HG02759 (cell line): ENCODE results near the gene CHSY1.

Experiments
- ATAC-seq: cut with Tn5 transposase; IDR thresholded peaks from one replicate; pipeline ENCODE4 v1.9.1; 2021; ENCODE audit warnings: mild to moderate bottlenecking, moderate library complexity; ENCODE audit not compliant: unreplicated experiment

CHSY1 gene

DNA sequence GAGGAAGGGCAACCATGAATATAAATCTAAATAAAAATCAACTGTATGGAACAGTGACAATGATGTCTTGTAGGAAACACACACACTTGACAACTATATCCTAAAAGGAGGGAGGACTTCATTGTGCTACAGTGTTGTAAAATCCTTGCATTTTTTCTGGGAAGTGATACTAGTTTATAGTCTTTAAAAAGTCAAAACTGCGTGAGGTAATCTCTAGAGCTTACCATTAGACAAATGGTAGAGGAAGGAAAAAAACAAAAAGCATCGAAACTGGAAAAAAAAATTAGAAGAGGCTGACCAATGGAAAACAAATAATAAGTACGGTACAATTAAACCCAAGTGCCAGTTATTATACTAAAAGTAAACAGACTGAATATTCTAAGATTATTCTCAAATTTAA is 38.7 kb downstream of the CHSY1 start:
- no peak for ATAC-seq

- ATAC-seq = no peak
Measured at GRCh38 chr15:101211897-101212296, 40.0 kb downstream of the CHSY1 start.

DNA sequence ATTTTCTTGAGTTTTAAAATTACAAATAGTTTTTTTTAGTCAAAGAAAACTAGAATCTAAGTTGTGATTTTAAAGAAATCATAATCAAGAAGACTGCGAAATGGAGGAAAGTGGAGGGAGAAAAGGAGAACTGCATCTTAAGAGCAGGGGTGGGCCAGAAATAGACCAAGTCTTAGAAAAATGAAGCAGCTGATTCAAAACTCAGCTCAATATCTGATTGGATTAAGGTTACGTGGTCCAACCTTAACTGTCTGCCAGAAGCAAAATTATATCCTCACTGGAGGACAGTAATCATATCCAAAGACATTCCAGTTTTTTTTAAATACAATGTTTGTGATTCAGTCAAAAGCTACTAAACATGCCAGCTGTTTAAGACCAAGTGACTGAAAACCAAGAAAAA is 41.4 kb downstream of the CHSY1 start:
- ATAC-seq = no peak

GRCh38 chr15:101210058-101210457 is 41.8 kb downstream of the CHSY1 start:
- ATAC-seq = no peak

- no peak for ATAC-seq
Measured at GRCh38 chr15:101209285-101209845, 42.5 kb downstream of the CHSY1 start.

DNA sequence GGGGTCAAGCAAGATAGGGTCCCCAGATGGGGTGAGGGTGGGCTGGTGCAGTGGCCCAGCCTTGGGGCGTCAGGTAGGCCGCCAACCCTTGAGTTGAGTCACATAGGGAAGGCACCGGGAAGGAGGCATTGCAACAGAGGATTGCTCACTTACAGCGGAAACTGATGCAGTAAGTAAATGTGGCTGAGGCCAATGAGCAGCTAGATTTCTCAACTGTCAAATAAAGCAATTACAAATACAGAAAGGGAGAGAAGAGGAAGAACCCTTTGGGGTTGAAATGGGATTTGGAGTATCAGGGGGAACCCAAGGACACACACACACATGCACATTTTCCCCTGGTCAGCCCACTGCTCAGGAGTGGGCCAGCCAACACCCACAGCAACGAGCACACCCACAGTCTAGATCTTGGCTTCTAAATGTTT is 44.0 kb downstream of the CHSY1 start:
- ATAC-seq = no peak

DNA sequence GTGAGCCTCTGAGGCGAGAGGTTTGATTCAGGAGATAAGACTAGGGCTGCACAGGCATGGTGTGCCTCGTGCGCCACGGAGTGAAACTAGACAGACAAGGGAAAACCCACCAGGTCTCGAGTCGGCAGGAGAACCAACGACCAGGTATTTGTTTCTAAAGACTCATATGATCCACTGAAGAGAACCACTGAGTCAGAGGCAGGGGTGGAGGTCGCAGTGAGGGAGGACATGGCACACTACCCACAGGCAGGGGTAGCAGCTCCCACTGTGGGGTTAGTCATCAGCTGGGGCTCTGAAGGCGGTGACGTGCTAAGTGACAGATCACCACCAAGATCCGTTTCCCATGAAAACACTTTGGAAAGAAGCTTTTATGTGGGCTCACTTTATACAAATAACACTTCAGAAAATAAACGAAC is 45.7 kb downstream of the CHSY1 start:
- ATAC-seq = no peak

DNA sequence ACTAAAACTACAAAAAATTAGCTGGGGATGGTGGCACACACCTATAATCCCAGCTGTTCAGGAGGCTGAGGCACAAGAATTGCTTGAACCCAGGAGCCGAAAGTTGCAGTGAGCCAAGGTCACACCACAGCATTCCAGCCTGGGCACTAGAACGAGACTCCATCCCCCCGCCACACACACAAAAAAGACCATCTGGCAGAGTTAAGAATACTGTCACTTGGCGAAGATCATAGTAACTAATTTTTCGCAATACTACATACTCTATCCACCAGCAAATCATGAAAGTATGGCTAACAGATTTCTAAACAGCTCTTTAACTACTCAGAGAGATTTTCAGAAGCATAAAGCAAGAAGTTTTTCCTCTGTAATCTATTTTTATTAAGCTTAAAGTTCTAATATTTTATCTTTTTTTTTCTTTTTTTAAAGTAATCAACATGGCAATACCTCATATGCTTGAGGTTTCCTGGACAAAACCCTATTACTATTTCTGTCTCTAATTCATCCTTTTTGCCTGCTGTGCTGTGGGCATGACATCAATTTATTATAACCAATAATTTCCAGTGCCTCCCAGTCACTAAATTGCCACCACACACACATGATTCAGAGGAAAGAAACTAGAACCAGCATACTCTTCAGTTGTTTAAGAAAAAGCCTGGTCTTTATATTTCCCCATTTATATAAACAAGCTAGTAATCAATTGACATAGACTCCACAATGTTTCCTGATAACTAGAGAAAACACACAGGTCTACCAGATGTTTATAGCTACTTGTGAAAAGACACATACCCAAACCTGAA is 46.9 kb downstream of the CHSY1 start:
- ATAC-seq = no peak

DNA sequence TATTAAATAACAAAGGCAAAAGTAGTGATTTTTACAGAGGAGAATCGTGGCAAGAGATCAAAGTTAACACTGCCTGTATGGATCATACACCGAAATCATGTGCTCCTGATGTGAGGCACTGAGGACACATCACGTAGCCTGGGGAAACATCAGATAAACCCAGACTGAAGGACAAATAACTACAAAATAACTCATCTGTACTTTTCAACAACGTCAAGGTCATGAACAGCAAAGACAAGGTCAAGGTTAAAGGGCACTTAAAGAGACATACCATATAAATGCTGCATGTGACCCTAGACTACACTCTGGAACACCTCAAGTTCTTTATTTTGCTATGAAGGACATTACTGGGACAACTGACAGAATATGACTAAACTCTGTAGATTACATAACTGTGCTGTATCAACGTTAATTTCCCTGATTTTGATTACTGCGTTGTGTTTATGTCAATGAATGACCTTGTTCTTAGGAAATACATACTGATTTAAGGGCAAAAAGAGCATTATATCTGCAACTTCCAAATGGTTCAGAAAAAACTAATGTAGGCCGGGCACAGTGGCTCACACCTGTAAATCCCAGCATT is 48.1 kb downstream of the CHSY1 start:
- no peak for ATAC-seq

DNA sequence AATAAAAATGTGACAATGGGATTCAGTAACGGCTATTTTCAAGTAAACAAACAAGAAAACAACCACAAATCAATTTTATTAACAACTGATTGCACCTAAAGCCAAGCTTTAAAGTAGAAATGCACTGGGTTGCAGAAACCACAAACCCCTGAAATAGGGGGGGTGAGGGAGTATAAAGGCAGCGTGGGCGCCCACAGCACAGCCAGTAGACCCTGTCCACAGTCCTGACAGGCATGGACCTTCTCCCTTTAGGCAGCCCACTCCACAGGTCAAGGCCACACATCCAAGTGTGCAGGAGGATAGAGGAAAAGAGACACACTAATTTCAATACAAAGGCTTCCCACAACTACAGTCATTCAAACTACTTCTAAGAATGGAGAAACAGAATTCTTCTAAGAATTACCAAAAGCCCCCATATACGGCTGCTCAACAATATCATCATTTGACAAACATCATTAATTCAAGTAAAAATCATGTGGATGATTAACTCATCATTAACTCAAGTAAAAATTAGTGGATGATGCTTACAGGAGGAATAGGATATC is 48.7 kb downstream of the CHSY1 start:
- no peak for ATAC-seq

DNA sequence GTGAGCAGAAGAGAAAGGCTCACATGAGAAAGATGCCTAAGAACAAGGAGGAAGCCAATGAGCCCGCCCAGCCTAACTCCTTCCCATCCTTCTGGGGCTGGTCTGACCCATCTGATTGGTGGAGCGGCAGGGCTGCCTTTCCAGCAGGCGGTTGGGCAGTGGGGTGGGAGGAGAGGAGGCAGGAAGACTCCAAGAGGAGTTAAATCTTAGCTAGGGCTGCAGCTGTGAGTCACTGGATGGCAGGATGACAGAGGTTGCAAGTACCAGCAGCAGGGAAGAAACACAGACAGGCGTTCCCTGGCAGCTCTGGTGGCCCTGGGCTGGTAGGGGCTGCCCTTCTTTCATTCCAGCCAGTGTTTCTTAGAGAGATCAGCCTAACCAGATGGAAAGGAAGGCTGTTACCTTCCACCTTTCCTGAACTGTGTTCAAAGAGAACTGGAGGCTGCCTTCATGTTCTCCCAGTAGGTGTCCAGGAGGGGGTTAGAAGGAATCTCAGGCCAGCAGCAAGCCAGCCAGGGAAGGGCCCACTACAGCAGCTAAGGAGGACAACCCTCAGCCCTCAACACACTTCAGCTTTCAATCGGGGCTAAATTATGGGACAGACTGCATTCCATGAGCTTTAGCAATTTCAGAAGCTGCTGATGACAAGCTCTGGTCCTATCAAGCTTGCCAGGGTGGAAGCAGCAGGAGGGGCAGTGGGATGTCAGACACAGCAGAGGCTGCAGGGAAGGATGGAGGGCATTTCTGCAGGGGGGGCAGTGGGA is 50.3 kb downstream of the CHSY1 start:
- ATAC-seq = no peak

- ATAC-seq = no peak
Measured at GRCh38 chr15:101200181-101200580, 51.7 kb downstream of the CHSY1 start.

DNA sequence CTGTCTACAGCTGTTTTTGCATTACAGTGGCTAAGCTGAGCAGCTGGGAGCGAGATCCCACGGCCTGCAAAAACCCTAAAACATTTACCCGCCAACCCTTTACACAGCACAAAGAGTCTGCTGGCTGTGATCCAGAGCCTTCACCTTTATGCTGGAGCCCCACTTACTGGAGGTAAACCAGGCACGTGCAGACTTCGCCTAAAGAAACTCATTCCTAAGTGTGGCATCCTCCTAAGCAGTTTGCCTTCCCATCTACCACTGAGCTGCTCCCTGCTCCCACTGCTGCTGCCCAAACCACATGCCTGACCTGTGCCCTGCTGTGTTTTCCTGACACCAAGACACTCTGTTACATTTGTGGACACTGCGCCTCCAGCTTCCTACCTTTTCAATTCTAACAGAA is 53.0 kb downstream of the CHSY1 start:
- ATAC-seq = no peak

- no peak for ATAC-seq
Measured at GRCh38 chr15:101198031-101198575, 53.7 kb downstream of the CHSY1 start.

- ATAC-seq = no peak
Measured at GRCh38 chr15:101194546-101195125, 57.2 kb downstream of the CHSY1 start.

DNA sequence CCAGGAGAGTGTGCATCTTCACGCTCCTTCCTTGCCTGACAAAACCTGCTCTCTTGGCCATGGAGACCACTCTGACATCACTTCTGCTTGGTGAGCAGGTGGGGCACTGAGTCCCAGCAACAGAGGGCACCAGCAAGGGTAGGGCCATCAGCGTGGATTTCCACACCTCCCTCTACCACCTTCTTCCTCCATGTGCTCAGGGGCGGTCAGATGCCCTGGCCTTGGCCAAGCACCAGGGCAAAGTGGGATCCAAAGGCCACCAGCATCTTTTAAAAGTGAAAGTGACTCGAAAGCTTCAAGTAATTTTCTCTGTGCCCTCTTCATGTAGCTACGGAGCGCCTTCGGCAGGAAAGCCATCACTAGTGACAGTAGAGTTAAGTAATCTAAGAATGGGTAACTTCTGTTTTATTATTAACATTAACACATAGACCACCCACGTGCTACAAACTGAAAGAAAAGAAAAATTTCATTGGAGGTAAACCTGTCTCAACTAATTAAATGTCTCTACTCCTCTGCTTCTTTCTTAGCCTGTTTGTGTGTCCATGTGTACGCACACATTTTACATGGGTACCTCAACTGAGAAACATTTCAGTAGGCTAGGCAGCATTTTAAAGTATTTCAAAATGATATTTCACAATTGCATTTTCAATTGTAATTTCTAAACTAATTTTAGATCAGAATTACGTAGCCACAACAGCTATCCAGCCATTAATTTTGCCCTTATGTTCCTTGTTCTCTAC is 57.9 kb downstream of the CHSY1 start:
- no peak for ATAC-seq

DNA sequence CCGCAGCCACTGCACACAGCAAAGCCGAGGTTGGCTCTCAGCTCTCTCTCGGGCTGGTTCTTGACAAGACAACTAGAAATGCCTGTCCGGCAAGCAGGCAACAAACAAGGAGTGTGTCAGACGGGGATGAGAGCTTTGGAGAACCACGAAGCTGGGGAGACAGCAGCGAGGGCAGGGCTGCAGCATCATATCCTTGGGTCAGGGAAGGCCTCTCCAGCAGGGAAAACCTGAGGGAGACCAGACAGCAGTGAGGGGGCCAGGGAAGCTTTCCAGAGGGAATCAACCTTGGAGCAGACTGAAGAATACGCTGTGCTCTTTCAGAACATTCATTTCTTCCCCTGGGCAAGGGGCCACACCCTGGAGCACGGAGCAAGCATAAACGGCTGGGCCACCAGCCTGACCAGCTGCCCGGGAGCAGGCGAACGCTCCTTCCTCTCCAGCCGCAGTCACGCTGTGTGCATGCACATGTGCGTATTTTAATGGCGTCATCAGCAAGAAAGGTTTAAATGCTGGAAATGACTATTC is 58.7 kb downstream of the CHSY1 start:
- ATAC-seq = no peak

- no peak for ATAC-seq
Measured at GRCh38 chr15:101192081-101192480, 59.8 kb downstream of the CHSY1 start.

DNA sequence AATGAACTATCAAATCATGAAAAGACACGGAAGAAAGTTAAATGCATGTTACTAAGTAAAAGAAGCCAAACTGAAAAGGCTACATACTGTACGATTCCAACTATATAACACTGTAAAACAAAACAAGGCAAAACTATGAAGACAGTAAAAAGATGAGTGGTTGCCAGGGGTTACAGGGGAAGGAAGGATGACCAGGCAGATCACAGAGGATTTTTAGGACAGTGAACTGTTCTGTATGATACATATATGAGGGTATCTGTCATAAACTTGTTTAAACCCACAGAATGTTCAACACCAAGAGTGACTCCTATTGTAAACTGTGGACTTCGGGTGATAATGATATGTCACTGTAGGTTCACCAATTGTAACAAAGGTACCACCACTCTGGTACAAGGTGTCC is 60.6 kb downstream of the CHSY1 start:
- ATAC-seq = no peak

- no peak for ATAC-seq
Measured at GRCh38 chr15:101190092-101190595, 61.7 kb downstream of the CHSY1 start.
